ENCODE results near the gene WNK4. TPM values are rescaled to one million over a fixed set of nuclear protein-coding genes. Genes with fewer than 3 reads are reported as not detected.

The WNK4 gene
- total RNA-seq, 2 donors from 2014 or later: 32.6 to 54.6 TPM

- no peaks in the 10 kb centered on the region for H3K36me3 ChIP-seq
- DNase-seq: no peak
- TF ChIP-seq, protein P1, sequence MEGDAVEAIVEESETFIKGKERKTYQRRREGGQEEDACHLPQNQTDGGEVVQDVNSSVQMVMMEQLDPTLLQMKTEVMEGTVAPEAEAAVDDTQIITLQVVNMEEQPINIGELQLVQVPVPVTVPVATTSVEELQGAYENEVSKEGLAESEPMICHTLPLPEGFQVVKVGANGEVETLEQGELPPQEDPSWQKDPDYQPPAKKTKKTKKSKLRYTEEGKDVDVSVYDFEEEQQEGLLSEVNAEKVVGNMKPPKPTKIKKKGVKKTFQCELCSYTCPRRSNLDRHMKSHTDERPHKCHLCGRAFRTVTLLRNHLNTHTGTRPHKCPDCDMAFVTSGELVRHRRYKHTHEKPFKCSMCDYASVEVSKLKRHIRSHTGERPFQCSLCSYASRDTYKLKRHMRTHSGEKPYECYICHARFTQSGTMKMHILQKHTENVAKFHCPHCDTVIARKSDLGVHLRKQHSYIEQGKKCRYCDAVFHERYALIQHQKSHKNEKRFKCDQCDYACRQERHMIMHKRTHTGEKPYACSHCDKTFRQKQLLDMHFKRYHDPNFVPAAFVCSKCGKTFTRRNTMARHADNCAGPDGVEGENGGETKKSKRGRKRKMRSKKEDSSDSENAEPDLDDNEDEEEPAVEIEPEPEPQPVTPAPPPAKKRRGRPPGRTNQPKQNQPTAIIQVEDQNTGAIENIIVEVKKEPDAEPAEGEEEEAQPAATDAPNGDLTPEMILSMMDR (IDR thresholded peaks at IDR 0.05): no peak
- H3K4me1 ChIP-seq: peaks cover 6% of the 10 kb centered on the region
- H3K9me3 ChIP-seq: no peaks in the 10 kb centered on the region
- H3K27me3 ChIP-seq: no peaks in the 10 kb centered on the region
- no peak overlapping the region for H3K9ac ChIP-seq (ENCODE audit: low read depth in 2 of 2, low read length in 2 of 2)
- intact Hi-C loops (cut with DNase I): loop anchor here (5.0 kb wide), 1 partner anchor 47 kb away; the partner anchor contains the start of gene BECN1
- no peak overlapping the region for H3K27ac ChIP-seq
- no peak overlapping the region for H3K4me3 ChIP-seq
Observed at GRCh38 chr17:42775534-42776098, 4.8 kb upstream of the WNK4 start.

DNA sequence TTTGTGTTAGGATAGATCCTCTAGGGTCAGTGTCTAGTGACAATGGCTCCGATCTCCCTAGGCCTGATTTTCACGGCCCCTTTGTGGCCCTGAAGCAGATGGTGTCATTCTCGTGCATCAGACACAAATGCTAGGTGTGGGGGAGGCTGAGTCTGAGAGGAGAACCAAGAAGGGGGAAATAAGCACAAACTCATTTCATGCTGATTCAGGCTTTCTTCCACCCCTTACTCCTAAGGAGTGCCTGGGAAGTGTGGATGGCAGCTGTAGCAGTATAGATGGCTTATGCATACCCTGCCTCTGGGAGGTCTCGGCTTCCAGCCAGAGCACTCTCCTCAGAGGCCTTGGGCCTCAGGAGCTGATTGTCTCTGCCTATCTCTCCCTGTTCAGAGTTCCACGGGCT is 1.8 kb upstream of the WNK4 start:
- intact Hi-C loops (cut with DNase I): loop anchor here (5.0 kb wide), 1 partner anchor 44 kb away; the partner anchor contains the start of gene BECN1
- no peaks in the 10 kb centered on the region for H3K36me3 ChIP-seq

GRCh38 chr17:42779304-42779935 is 990 bp upstream of the WNK4 start:
- intact Hi-C loops (cut with DNase I): loop anchor here (5.0 kb wide), 1 partner anchor 43 kb away; the partner anchor contains the start of gene BECN1
- Histone ChIP-seq H3K4me1 (peaks cover under 1% of the 10 kb centered on the region), H3K27ac (peak overlapping the region; percentile 88), H3K36me3 (no peaks in the 10 kb centered on the region), H3K9ac (ENCODE audit: low read depth in 2 of 2, low read length in 2 of 2) (peak overlapping the region in 1 of 2 donors; percentile 83), H3K4me3 (no peak overlapping the region), H3K27me3 (peaks cover 6% of the 10 kb centered on the region), H3K9me3 (no peaks in the 10 kb centered on the region)
- TF ChIP-seq, protein P1 (IDR thresholded peaks at IDR 0.05): no peak
- DNase-seq: peak; percentile 55

More for the DNA sequence above, 1.8 kb upstream of the WNK4 start:
- H3K27ac ChIP-seq: peak overlapping the region; percentile 88
- TF ChIP-seq, protein P1 (IDR thresholded peaks at IDR 0.05): no peak
- peak overlapping the region in 1 of 2 donors; percentile 83 for H3K9ac ChIP-seq (ENCODE audit: low read depth in 2 of 2, low read length in 2 of 2)
- no peaks in the 10 kb centered on the region for H3K27me3 ChIP-seq
- H3K9me3 ChIP-seq: no peaks in the 10 kb centered on the region
- H3K4me3 ChIP-seq: no peak overlapping the region
- H3K4me1 ChIP-seq: peaks cover 6% of the 10 kb centered on the region
- DNase-seq: no peak

- Histone ChIP-seq H3K4me3 (peak overlapping the region; percentile 48), H3K27ac (peak overlapping the region; percentile 88), H3K9ac (ENCODE audit: low read depth in 2 of 2, low read length in 2 of 2) (peak overlapping the region; percentile 77 to 82), H3K4me1 (no peaks in the 10 kb centered on the region), H3K36me3 (no peaks in the 10 kb centered on the region), H3K27me3 (peaks cover 6% of the 10 kb centered on the region), H3K9me3 (no peaks in the 10 kb centered on the region)
- DNase-seq: no peak
- TF ChIP-seq, protein P1 (IDR thresholded peaks at IDR 0.05): no peak
- intact Hi-C loops (cut with DNase I): no loop called here
Observed at GRCh38 chr17:42780851-42781638, 635 bp downstream of the WNK4 start.

DNA sequence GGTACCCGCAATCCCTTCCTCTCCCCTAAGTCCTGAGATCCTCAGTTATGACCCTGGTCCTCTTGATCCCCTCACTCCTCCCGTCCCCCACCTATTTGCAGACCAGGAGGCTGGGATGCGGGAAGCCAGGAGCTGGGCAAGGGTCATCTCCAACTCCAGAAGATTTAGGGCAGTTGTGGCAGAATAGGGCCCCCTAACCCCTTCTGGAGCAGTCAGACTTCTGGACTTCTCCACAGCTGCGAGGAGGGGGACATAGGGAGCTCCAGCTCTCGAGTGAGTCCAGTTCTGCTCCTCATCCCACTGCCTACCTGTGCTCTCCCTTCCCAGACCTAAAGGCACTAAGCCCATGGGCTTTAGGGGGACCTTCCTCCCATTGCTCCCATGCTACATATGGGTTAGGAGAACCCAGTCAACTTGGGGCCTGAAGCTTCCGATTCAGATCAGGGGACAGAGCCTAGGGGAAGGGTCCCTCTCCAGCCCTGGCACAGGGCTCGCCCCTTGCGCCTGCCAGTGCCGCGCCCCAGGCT is 1.3 kb downstream of the WNK4 start:
- TF ChIP-seq, protein P1 (IDR thresholded peaks at IDR 0.05): no peak
- H3K9ac ChIP-seq (ENCODE audit: low read depth in 2 of 2, low read length in 2 of 2): peak overlapping the region; percentile 77 to 82
- H3K27me3 ChIP-seq: peaks cover 6% of the 10 kb centered on the region
- peak overlapping the region; percentile 48 for H3K4me3 ChIP-seq
- DNase-seq: no peak
- intact Hi-C loops (cut with DNase I): no loop called here
- no peak overlapping the region for H3K27ac ChIP-seq
- no peaks in the 10 kb centered on the region for H3K36me3 ChIP-seq
- no peaks in the 10 kb centered on the region for H3K9me3 ChIP-seq
- H3K4me1 ChIP-seq: no peaks in the 10 kb centered on the region
